ENCODE data around the gene CARD10.

- no peak for TF ChIP-seq RAD21 (IDR thresholded peaks at IDR 0.05; ENCODE audit: low read depth)
- TF ChIP-seq YY1 (IDR thresholded peaks at IDR 0.05; ENCODE audit: low read depth): no peak
- no peak for TF ChIP-seq CEBPB (IDR thresholded peaks at IDR 0.05)
- TF ChIP-seq TEAD4 (IDR thresholded peaks at IDR 0.05): no peak
- no peak for TF ChIP-seq EP300 (IDR thresholded peaks at IDR 0.05; ENCODE audit: borderline replicate concordance)
- no peak for TF ChIP-seq REST (IDR thresholded peaks at IDR 0.05; ENCODE audit: low read depth)
Measured at GRCh38 chr22:37467391-37467955, 51.7 kb downstream of the CARD10 start.
